Fibroblast of lung (primary cell): Measurements from ENCODE around the gene PSAP. TPM values are rescaled to one million over a fixed set of nuclear protein-coding genes. Genes with fewer than 3 reads are reported as not detected.
"Not testable (repeated sequence)": the region's sequence is repeated elsewhere in the genome, so short reads cannot be mapped to it uniquely, and the experiment has no call there.

Experiments used
- DNase-seq, 2 donors: peaks; one replicate each; pipeline versions ENCODE4 v3.0.0 to v3.0.0-alpha.2; 2010; ENCODE audit warnings: low read depth in 2 of 2
- H2AFZ ChIP-seq: 2 replicates; pipeline ENCODE4 v1.5.1; 2012; ENCODE audit warnings: low read length, control low read depth, inconsistent platforms
- H3K27ac ChIP-seq: 2 replicates; pipeline ENCODE4 v1.5.1; 2011; ENCODE audit warnings: low read length, control low read depth; ENCODE audit not compliant: insufficient read depth
- H3K27me3 ChIP-seq: 2 replicates; pipeline ENCODE4 v1.5.1; 2011; ENCODE audit warnings: mild to moderate bottlenecking, low read length; ENCODE audit not compliant: control insufficient read depth, insufficient read depth
- H3K36me3 ChIP-seq: 2 replicates; pipeline ENCODE4 v1.5.1; 2011; ENCODE audit warnings: low read length; ENCODE audit not compliant: control insufficient read depth, insufficient read depth
- H3K4me1 ChIP-seq: 2 replicates; pipeline ENCODE4 v1.5.1; 2011; ENCODE audit warnings: low read length; ENCODE audit not compliant: control insufficient read depth, insufficient read depth; ENCODE audit errors: extremely low read depth
- H3K4me2 ChIP-seq: 2 replicates; pipeline ENCODE4 v1.5.1; 2011; ENCODE audit warnings: low read length, control low read depth; ENCODE audit not compliant: insufficient read depth; ENCODE audit errors: extremely low read depth
- H3K4me3 ChIP-seq, 4 experiments: fragments of 200-600 bp in 1 of 4; sonication (generic) in 1 of 4; replicated peaks in 1 of 4; 2 replicates each; pipeline ENCODE4 v1.5.1; 2011 to 2016; ENCODE audit warnings: low read length in 4 of 4, low read depth in 3 of 4, mild to moderate bottlenecking in 3 of 4, control low read depth in 2 of 4, inconsistent platforms in 1 of 4, mixed read lengths in 1 of 4; ENCODE audit not compliant: insufficient read depth in 1 of 4; ENCODE audit errors: control extremely low read depth in 1 of 4
- H3K79me2 ChIP-seq: 2 replicates; pipeline ENCODE4 v1.5.1; 2012; ENCODE audit warnings: mild to moderate bottlenecking, low read length, inconsistent platforms; ENCODE audit not compliant: control insufficient read depth, insufficient read depth
- H3K9ac ChIP-seq: 2 replicates; pipeline ENCODE4 v1.5.1; 2011; ENCODE audit warnings: mild to moderate bottlenecking, low read length, control low read depth; ENCODE audit not compliant: insufficient read depth
- H3K9me3 ChIP-seq: 2 replicates; pipeline ENCODE4 v1.5.1; 2012; ENCODE audit warnings: low read depth, low read length; ENCODE audit not compliant: control insufficient read depth, insufficient read depth
- H4K20me1 ChIP-seq: 2 replicates; pipeline ENCODE4 v1.5.1; 2011; ENCODE audit warnings: low read length; ENCODE audit not compliant: control insufficient read depth, insufficient read depth; ENCODE audit errors: extremely low read depth
- EZH2 ChIP-seq: IDR thresholded peaks from 2 replicates; pipeline ENCODE4 v1.5.1; 2012; ENCODE audit warnings: low read length, control low read depth, mild to moderate bottlenecking; ENCODE audit errors: missing control alignments
- polyA plus RNA-seq, 2 donors: library from polyadenylated mRNA; depleted of rRNA in 1 of 2; stranded (reverse) in 1 of 2; unstranded in 1 of 2; fragments of >200 nt; gene quantifications; 2 replicates each; pipeline ENCODE4 v1.2.1, GENCODE V29; 2011 to 2012; ENCODE audit warnings: missing spikeins in 1 of 2
- total RNA-seq: library from RNA; depleted of rRNA; stranded (reverse); fragments of >200 nt; gene quantifications from 2 replicates; pipeline ENCODE4 v1.2.1, GENCODE V29; 2014
- TF ChIP-seq, protein P1 (sequence below), 2 donors: IDR thresholded peaks in 1 of 2; conservative IDR thresholded peaks in 1 of 2; 1 replicate in 1 of 2; 2 replicates in 1 of 2; pipeline ENCODE4 v1.5.1; 2011 to 2012; ENCODE audit warnings: low read length in 2 of 2, control low read depth in 1 of 2, inconsistent platforms in 1 of 2, low read depth in 1 of 2, mild to moderate bottlenecking in 1 of 2

The PSAP gene
- total and polyA plus RNA-seq, 2 donors (not counting 1 experiment from before 2014, with no cell fraction given), result 1,180 to 1,566 TPM

- no peak overlapping the region for H2AFZ ChIP-seq
- no peak overlapping the region for H3K27ac ChIP-seq
- H3K27me3 ChIP-seq, result peaks cover 8% of the 10 kb centered on the region
- H3K4me2 ChIP-seq, result no peak overlapping the region
- H3K9ac ChIP-seq, result no peak overlapping the region
- H4K20me1 ChIP-seq, result no peaks in the 10 kb centered on the region
- H3K4me1 ChIP-seq, result no peaks in the 10 kb centered on the region
- no peaks in the 10 kb centered on the region for H3K9me3 ChIP-seq
- H3K36me3 ChIP-seq, result no peaks in the 10 kb centered on the region
- TF ChIP-seq, protein P1, sequence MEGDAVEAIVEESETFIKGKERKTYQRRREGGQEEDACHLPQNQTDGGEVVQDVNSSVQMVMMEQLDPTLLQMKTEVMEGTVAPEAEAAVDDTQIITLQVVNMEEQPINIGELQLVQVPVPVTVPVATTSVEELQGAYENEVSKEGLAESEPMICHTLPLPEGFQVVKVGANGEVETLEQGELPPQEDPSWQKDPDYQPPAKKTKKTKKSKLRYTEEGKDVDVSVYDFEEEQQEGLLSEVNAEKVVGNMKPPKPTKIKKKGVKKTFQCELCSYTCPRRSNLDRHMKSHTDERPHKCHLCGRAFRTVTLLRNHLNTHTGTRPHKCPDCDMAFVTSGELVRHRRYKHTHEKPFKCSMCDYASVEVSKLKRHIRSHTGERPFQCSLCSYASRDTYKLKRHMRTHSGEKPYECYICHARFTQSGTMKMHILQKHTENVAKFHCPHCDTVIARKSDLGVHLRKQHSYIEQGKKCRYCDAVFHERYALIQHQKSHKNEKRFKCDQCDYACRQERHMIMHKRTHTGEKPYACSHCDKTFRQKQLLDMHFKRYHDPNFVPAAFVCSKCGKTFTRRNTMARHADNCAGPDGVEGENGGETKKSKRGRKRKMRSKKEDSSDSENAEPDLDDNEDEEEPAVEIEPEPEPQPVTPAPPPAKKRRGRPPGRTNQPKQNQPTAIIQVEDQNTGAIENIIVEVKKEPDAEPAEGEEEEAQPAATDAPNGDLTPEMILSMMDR (conservative IDR thresholded peaks at IDR 0.05 in 1 of 2, IDR thresholded peaks at IDR 0.05 in 1 of 2; ENCODE audit: low read depth in 1 of 2, low read length in 2 of 2), result no peak
- TF ChIP-seq EZH2, result no peak
- H3K79me2 ChIP-seq, result no peaks in the 10 kb centered on the region
- H3K4me3 ChIP-seq, result no peak overlapping the region
- DNase-seq, result no peak
These were observed 29.6 kb upstream of the PSAP start for GRCh38 chr10:71880425-71881306.

DNA sequence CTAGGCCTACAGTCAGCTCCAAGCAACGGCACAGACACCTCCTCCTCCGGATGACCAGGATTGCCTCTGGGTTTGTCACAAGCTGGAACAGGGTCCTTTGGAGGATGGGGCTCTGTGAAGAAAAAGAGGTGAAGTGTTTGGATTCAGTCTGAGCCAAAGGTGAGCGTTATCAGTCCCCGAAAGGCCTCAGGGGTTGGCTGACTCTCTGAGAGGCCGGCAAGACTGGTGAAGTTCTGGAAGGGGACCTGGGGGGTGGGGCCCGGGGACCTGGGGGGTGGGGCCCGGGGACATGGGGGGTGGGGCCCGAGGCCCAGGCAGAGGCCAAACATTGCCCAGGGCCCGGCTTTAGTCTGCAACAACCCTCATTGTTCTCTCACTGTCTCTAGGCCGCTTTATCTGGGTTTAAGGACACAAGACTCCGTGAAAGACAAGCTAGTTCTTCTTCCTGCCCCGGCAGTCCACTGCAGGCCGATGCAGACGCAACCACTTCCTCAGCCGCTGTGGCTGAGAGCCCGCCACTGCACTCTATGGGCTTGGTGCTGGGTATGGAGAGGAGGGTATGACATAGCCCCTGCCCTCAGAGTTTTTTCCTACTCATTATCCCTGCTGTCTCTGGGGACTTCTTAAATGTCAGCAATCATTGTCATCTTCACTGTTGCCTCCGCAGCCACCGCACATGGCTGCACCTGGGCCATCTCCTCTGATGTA lies 27.4 kb upstream of the PSAP start:
- Histone ChIP-seq H3K9me3 (no peaks in the 10 kb centered on the region), H2AFZ (no peak overlapping the region), H3K4me2 (no peak overlapping the region), H3K36me3 (no peaks in the 10 kb centered on the region), H3K4me1 (no peaks in the 10 kb centered on the region), H3K4me3 (no peak overlapping the region), H3K27ac (no peak overlapping the region), H3K9ac (no peak overlapping the region), H4K20me1 (no peaks in the 10 kb centered on the region), H3K79me2 (no peaks in the 10 kb centered on the region), H3K27me3 (peaks cover 8% of the 10 kb centered on the region)
- DNase-seq, result no peak
- TF ChIP-seq, protein P1 (conservative IDR thresholded peaks at IDR 0.05 in 1 of 2, IDR thresholded peaks at IDR 0.05 in 1 of 2; ENCODE audit: low read depth in 1 of 2, low read length in 2 of 2), result no peak
- TF ChIP-seq EZH2, result no peak

DNA sequence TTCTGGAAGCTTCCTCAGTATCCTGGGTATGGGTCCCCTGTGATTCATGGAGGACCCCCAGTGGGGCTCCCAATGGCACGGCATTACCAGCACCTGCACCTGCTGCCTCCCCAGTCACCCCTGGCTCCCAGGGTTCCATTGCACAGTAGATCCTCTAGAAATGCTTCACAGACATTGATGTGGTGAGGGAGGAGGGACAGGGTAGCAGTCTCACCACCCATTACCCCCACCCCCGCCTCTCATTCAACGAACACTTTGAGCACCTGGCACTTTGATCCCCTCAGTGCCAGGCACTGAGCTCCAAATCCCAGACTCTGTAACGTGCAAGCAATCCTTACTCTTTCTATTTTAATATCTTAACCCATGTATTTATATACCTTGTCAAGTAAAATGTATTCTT lies 26.8 kb upstream of the PSAP start:
- Histone ChIP-seq H4K20me1 (no peaks in the 10 kb centered on the region), H3K27ac (no peak overlapping the region), H3K9me3 (no peaks in the 10 kb centered on the region), H3K36me3 (no peaks in the 10 kb centered on the region), H3K27me3 (peaks cover 8% of the 10 kb centered on the region), H3K4me2 (no peak overlapping the region), H2AFZ (no peak overlapping the region), H3K4me3 (no peak overlapping the region), H3K79me2 (no peaks in the 10 kb centered on the region), H3K9ac (no peak overlapping the region), H3K4me1 (no peaks in the 10 kb centered on the region)
- DNase-seq, result no peak
- TF ChIP-seq EZH2, result no peak

DNA sequence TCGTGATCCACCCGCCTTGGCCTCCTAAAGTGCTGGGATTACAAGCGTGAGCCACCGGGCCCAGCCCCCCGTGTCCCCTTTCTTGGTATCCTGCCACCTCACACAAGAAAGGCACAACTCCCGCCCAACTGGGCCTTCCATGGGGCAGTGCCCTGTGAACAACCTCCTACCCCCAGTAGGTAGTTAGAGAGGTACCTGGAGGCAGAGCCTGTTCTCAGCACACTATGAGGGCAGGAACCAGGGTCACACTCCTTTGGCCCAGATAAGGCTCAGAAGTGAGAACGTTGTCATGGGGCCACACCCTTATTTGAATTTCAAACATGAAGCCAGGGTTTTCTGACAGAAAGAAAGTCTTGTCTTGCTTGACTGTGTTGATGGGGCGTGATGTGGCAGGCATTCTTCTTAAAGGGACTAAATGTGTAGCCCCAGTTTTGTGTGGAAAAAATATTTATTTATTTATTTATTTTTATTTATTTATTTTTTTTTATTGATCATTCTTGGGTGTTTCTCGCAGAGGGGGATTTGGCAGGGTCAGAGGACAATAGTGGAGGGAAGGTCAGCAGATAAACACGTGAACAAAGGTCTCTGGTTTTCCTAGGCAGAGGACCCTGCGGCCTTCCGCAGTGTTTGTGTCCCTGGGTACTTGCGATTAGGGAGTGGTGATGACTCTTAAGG lies 23.8 kb upstream of the PSAP start:
- not testable (repeated sequence) for H3K9me3 ChIP-seq, H4K20me1 ChIP-seq, H3K4me3 ChIP-seq, DNase-seq, H2AFZ ChIP-seq, H3K9ac ChIP-seq, H3K36me3 ChIP-seq, H3K4me1 ChIP-seq, H3K27ac ChIP-seq, H3K27me3 ChIP-seq, H3K4me2 ChIP-seq, H3K79me2 ChIP-seq
